HG03575 (cell line): Measurements from ENCODE around the gene TAF15.

Experiments
- ATAC-seq: cut with Tn5 transposase; IDR thresholded peaks from one replicate; pipeline ENCODE4 v1.9.1; 2021; ENCODE audit not compliant: unreplicated experiment, insufficient number of reproducible peaks, low FRiP score; ENCODE audit errors: extremely low read depth

The TAF15 gene

DNA sequence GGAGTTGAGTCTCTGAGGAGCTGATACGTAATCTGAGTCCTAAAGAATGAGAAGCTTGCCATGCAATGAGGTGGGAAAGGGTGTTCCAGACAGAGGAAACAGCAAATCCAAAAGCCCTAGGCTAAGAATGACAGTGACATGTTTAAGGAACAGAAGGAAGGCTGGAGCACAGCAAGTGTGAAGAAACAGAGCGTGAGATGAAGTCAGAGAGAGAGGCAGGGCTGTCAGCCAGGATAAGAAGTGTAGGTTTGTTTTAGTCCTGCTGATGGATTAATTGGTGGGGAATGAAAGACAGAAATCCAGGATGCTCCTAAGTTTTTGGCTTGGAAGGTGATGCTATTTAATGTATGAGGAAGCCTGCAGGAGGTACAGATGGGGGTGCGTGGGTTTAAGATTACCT is 28.3 kb upstream of the TAF15 start:
- ATAC-seq, result no peak

DNA sequence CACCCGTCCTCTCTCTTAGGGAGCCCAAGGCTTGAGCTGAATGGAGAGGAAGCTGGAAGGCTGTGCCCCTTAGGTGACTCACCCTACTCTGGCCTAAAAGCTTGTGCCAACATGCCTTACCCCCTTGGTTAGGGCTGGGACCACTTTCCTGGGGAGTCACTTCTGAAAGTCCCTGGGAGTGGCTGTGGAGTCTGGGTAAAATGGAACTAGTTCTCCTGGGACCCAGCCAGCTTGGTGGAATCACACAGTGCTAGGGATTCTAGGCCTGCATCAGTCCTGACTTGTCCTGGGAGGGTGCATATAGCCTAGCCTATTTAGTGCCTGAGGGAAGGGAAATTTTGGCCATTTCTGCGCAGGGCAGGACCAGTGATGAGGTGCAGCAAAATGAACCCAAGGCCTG is 24.4 kb upstream of the TAF15 start:
- no peak for ATAC-seq

DNA sequence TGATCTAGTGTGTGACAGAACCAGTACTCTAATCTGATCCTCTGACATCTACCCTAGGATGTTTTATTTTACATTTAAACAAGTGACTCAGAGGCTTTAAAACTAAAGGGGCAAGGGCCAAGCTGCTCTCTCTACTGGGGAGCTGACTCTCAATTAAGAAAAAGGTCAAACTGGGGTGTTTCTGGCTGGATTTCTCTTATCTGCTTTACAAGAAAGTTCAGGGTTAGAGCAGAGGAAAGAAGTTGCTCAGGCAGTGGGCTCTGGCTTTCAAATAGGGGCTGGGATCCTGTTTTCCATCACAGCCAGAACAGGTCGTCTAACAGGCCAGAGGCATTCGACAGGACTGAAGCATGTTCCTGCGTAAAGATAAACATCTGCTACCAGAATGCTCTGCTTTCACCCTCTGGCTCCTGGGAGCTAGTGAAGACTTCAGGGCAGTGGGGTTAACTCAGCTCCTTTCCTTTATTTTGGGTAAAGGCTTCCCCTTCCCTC is 22.3 kb upstream of the TAF15 start:
- ATAC-seq, result no peak

DNA sequence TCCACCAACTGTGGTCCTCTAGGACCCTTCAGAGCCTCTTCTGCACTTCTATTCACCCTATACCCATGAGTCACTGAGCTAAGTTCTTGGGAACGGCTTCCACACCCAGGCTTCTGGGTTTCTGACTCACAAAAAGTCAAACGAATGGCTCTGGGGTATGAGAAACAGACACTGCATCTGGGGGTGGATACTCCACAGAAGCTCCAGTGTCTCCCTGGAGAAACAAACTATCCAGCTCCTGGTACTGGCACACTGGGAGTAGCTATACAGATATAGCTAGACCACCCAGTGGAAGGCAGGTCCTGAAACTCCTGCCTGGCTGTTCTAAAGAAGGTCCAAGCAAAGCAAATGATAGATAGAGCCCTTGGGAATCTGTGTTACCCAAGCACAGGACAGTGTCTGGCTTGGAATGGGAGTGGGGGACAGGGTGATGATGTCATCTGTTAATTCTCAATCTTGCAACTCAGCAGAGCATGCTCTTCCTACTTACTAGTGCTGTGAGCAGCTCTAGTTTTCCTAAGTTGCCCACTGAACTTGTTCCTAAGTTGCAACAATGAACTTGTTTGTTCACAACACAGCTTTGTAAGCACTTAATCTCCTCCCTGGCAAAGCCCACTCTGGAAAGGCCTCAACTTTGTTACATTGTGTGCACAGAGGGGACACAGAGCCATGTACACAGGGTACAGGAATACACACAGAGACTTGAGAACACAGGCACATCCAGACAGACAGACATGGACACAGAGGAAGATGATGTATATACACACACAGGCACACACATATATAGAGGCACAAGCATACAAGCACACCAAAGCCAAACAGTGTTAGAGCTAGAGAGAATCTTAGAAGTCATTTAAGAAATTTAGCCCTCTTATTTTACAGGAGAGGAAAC is 20.6 kb upstream of the TAF15 start:
- ATAC-seq, result no peak

DNA sequence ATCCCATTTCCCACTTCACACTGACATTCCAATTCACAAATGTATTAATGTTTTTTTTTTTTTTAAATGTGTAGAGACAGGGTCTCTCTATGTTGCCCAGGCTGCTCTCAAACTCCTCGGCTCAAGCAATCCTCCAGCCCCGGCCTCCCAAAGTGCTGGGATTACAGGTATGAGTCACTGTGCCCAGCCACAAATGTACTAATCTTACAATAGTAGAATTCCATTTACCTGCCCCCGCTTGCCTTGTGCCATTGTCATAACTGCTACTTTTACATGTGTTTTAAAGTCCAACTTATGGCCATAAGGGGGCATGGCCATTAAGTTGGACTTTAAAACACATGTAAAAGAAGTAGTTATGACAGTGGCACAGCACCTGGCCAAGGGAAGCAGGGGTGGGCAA is 18.4 kb upstream of the TAF15 start:
- ATAC-seq, result no peak

DNA sequence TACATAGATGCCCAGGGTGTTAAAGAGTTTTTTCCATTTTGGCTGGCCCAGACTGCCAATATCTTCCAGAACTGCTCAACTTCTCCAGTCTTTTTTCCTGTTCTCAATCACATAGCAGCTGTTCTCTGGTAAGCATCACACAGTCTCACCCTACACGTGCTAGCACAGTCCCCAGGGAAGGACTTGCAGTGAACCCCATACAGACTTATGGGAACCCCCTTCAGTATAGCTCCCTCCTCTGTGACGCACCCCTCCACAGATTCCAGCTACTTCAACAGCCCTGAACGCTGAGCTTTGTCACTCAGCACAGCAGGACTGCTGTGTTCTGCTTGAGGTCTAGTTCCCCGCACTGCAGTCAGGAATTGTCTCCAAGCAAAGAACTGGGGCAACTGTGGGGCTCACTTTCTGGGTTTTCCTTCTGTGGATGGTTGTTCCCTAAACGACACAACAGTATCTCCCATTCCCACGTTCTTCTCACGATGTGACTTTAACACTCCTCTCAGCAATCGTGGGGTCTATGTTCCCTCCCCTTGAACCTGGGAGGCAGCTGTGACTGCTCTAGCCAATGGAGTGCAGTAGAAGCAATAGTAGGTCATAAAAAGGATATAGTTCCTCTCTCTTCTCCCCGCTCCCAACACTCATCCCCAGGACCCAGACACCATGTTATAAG is 17.5 kb upstream of the TAF15 start:
- ATAC-seq, result no peak

DNA sequence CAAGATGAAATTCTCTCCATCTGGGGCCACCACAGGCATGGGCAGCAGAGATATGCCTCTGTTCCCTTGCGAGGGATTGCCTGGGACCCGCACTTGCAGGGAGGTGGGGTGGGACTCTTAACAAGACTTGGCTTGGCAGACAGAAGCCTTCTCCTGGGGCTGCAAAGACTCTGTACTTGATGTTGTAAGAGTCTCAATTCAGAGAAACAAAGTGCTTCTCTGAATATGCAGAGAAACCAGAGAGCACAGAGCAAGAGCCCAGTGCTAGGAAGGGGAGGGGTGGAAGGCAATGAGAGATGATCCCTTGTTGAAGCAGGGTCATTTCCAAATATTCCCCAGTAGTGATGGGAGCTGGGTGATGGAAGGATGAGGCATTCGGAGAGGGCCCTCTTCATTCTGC is 16.0 kb upstream of the TAF15 start:
- no peak for ATAC-seq

DNA sequence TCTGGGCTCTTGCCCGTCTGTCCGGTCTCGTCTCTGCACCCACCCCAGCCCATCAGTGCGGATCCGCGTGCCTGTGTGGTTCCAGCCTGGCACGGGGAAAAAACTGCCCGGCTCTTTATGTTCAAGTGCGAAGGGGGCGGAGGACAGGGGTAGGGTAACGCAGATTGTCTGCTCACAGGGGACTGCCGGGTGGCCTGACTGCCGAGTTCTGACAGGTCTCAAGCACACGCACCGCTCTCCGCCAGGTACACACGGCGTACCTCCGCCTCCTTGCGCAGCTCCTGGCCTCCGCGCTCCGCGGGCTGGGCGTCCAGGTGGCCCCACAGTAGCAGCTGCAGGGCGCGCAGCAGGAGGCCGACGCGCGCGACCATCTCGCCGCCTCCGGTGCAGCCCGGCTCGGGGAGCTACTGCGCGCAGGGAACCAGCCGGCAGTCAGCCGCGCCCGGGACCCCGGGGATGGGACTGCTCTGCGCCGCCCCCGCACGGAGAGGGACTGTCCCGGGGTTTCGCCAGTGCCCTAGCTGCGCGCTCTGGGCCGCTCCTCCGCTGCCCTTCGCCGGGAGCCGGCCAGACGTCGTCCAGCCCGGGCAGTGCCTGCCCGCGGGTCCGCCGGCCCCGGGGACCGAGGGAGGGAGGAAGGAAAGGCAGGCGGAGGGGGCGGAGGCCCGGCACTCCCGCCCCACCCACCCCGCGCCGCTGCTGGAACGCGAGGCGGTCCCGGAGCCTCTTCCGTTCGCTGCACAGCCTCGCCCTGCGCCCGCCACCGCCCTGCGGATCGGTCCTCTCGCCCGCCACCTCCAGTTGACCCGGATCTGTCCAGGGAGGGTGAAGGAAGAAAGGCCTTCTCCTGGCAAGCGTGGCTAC is 14.0 kb upstream of the TAF15 start, which contains the start of gene MMP28:
Gene MMP28, minus strand, starts transcription at position 635 of the 864 bp plus-strand sequence. Its CDS starts 264 bp downstream, at position 371.
- ATAC-seq, result no peak

DNA sequence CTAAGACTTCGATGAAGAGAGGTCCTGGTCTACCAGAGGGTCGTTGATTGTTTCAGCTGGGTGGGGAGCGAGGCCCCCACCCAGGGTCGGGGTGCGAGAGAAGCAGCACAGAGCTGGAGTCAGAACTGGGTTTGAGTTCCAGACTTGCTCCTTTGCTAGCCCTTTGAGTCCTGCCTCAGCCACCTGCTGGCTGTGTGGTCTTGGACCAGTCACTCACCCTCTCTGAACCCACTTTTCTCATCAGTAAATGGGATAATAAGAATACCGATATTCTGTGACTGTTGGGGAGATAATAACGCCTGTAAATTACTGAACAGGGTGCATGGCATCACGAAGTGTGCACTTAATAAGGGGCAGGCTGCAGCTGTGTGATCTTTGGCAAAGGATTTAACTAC is 13.4 kb upstream of the TAF15 start:
- no peak for ATAC-seq

DNA sequence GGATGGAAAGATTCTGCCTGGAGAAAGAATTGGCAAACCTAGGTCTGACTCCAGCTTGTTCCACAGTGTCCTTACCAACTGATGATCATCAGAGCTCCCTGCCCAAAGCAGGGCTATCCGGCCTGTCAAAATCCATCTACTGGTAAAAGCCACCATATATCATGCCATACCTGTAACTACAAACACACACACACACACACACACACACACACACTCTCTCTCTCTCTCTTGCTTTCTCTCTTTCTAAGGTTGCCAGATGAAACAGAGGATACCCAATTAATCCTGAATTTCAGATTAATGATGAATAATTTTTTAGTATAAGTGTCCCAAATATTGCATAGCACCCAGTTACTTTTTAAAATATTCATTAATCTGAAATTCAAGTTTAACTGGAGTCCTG is 12.3 kb upstream of the TAF15 start:
- no peak for ATAC-seq

DNA sequence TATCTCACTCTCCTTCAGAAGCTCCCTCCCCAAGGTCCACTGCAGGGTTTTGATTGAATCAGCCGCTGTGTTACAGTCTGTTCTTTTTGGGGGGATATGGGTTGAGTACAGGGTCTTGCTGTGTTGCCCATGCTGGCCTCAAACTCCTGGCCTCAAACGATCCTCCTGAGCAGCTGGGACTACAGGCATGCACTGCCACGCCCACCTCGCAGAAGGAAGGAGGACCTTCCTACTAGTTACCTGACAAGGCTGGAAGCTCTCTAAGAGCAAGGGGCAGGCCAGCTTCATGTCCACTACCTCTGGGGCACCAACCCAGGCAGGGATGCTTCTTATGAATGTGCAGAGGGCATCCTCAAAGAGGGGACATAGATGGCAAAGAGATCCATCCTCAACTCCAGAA is 11.9 kb upstream of the TAF15 start:
- no peak for ATAC-seq

DNA sequence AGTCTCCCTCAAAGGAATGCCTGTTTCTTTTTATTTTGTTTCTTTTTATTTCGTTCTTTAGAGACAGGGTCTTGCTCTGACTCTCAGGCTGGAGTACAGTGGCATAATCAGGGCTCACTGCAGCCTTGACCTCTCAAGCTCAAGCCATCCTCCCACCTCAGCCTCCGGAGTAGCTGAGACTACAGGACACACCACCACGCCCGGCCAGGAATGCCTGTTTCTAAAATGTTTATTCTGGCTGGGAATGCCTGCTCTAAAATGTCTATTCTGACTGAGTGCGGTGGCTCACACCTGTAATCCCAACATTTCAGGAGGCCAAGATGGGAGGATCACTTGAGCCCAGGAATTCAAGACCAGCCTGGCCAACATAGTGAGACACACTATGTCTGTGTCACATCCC is 11.4 kb upstream of the TAF15 start:
- ATAC-seq, result no peak

DNA sequence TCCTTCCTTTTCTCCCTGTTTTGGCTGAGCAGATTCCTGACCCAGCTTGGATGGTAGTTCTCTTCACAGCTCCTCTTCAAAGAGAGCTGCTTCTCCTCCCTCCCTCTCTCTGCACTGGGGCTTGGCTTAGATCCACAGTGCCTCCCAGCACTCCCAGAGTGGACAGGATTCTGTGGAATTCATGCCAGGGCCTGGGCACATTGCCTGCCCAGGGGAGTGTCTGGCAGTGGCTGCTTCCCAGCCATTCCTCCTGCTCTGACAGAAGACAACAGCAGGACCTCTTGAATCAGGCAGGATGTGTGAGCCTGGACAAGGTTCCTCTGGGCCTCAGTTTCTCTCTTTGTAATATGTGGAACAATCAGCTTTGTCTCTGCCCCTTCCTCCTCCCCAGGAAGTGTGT is 9.3 kb upstream of the TAF15 start:
- no peak for ATAC-seq

DNA sequence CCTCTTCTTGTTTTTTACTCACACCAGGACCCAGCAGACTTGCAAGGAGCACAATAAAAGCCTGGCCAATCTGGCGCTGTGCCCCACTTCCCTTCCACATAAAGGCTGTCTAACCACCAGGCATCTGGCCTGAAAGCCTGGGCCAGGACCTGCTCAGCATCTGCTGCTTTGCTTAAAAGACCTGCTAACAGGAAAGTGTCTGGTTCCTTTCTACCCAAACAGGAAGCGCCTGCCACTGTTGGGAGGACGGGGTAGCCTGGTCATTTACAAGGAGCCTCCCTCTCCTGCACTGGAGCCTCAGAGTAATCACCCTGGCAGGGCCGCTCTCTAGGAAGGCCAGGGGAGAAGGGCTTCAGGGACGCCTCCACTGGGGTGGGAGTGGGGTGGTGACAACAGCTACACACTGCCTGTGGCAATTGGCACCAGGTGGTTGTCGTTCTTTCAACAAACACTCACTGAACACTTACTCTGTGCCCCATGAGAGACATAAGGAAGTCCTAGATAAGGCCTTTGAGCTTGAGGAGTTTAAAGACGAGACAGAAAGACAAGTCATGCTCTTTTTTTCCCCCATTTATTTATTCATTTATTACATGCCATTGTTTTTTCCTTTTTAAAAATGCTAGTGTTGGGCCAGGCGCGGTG is 7.6 kb upstream of the TAF15 start:
- ATAC-seq, result no peak

DNA sequence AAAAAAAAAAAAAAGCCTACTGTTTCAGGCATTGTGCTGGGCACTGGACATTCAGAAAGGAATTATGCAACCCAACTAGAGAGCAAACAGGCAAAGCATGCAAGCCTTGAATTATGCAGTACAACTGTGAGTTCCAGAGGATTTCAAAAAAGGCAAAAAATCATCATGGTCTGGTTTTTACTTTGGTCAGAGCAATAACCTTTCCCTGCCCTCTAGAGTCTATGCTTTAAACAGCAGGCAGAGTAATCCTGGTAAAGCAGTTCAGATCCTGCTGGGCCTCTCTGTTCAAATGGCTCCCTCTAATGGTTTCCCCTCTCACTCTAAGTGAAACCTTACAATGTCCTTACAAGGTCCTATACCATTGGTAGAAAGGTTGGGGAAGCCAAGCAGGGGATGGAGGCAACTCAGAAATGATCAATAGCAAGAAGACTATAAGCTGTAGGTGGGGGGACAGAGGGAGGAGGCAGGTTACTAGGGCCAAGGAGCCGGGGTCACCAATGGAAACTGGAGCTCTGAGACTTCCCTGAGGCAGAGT is 4.6 kb upstream of the TAF15 start:
- ATAC-seq, result no peak

DNA sequence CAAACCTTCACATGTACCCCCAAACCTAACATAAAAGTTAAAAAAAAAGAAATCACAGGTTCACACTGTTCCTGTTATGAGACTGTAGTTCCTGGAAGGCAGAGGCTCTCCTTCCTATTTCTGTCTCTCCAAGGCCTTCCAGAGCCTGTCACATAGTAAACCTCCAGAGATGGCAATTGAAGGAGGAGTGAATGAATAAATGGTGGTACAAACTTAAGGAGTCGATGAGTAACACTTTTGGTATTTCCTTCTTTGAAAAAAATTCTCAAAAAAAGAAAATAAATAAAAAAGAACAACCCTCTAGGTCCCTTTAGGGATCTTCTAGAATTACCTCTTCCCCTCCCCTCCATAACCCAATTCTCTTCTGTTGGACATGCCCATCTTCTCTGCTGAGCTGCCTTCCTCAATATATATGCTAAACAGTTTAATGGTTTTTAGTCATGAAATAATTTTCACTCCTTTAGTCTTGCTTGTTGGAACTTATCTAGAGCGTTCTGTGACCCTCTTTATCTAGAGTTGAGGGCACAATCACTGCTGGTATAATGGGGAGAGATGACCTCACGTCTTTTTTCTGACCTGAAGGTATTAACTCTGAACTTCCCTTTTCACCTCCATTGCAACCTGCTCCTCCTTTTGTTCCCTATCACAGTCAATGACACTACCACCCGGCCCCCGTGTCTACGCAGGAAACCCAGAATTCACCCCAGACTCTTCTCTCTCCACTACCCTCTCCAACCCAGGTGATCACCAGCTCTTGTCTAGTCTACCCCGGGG is 1.7 kb upstream of the TAF15 start:
- no peak for ATAC-seq

DNA sequence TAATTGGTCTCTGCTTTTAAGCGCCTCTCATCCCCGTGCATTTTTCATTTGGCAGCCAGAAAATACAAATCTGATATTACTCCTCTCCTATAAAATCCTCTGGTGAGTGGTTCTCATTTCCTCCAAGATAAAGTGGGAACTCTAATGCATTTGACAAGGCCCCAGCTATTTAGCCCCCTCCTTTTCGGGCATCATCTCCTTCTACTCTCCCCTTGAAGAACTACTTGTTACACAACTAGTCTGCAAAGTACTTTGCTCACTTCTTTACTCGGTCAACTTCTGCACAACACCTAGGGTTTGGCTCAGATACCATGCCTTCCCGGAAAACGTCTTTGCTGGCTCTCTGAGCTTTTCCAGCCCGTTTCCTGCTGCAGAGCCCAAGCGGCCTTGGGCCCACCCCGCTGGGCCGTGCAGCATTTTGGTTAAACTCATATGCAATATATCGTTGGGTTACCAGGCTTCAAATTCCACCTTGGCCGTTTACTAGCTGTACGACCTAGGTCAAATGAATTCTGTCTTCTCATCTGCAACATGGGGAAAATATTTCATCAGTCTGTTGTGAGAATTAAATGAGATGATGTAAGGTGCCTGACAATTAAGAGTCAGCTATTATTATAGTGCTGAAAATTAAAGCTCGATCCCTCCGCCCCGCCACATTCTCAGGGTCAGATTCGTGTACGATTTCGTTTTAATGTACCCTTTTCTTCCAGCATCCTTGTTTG is 883 bp upstream of the TAF15 start:
- ATAC-seq, result no peak
